Endothelial cell of umbilical vein (primary cell): ENCODE results near the gene TCF15. TPM values are rescaled to one million over a fixed set of nuclear protein-coding genes. Genes with fewer than 3 reads are reported as not detected.

Experiments used
- BruUV-seq: library from RNA; stranded (reverse); fragments of 400-500 nt; replicated peaks from 2 replicates; lab custom pipeline; 2021; lab: Mats Ljungman, UMichigan
- CTCF ChIA-PET: fragments of 300-600, 350-600 bp; sonication (Branson Sonifier 250); formaldehyde crosslinking; loops from one replicate; lab custom pipeline; 2021; ENCODE audit warnings: antibody characterized with exemption, inconsistent platforms; lab: Charles Lee
- POLR2A ChIA-PET: fragments of 300-600, 350-600 bp; sonication (Branson Sonifier 250); formaldehyde crosslinking; loops from one replicate; lab custom pipeline; 2021; ENCODE audit warnings: antibody characterized with exemption, inconsistent platforms; lab: Charles Lee
- DNase-seq: peaks from one replicate; pipeline ENCODE4 v3.0.0-alpha.2; 2011; ENCODE audit warnings: low read depth, low spot score
- FAIRE-seq: peaks from 2 replicates; lab custom pipeline; 2011; peaks lifted over from hg19 to GRCh38; lab: Jason Lieb, UNC
- H2AFZ ChIP-seq: 2 replicates; pipeline ENCODE4 v1.6.0; 2012; ENCODE audit warnings: low read depth, low read length, control low read depth, inconsistent platforms
- H3K27ac ChIP-seq: 2 replicates; pipeline ENCODE4 v1.5.1; 2011; ENCODE audit warnings: low read depth, mild to moderate bottlenecking, control low read depth, low read length, moderate library complexity; ENCODE audit not compliant: insufficient read depth
- H3K27me3 ChIP-seq, 2 experiments: 2 replicates each; pipeline versions ENCODE4 v1.6.0 to v1.6.1; 2011; ENCODE audit warnings: low read length in 2 of 2, mixed read lengths in 1 of 2; ENCODE audit not compliant: control insufficient read depth in 2 of 2, insufficient read depth in 2 of 2
- H3K36me3 ChIP-seq, 2 experiments: 2 replicates in 1 of 2; 3 replicates in 1 of 2; pipeline ENCODE4 v1.5.1; 2011; ENCODE audit warnings: low read length in 2 of 2, mild to moderate bottlenecking in 1 of 2, moderate library complexity in 1 of 2; ENCODE audit not compliant: control insufficient read depth in 2 of 2, insufficient read depth in 2 of 2; ENCODE audit errors: extremely low read depth in 1 of 2
- H3K4me1 ChIP-seq: 3 replicates; pipeline ENCODE4 v1.5.1; 2011; ENCODE audit warnings: mild to moderate bottlenecking, low read length; ENCODE audit not compliant: control insufficient read depth, insufficient read depth; ENCODE audit errors: extremely low read depth
- H3K4me2 ChIP-seq: 2 replicates; pipeline ENCODE4 v1.6.1; 2011; ENCODE audit warnings: low read length, control low read depth, mixed read lengths; ENCODE audit not compliant: insufficient read depth
- H3K4me3 ChIP-seq, 3 experiments: fragments of 200-600 bp in 1 of 3; sonication (generic), shearing (Covaris generic) in 1 of 3; replicated peaks in 1 of 3; 2 replicates each; pipeline ENCODE4 v1.5.1; 2011 to 2016; ENCODE audit warnings: control low read depth in 3 of 3, low read length in 3 of 3, mild to moderate bottlenecking in 2 of 3, inconsistent platforms in 1 of 3, low read depth in 1 of 3, moderate library complexity in 1 of 3; ENCODE audit not compliant: insufficient read depth in 1 of 3
- H3K79me2 ChIP-seq: 2 replicates; pipeline ENCODE4 v1.6.0; 2012; ENCODE audit warnings: low read length, inconsistent platforms; ENCODE audit not compliant: control insufficient read depth, insufficient read depth
- H3K9ac ChIP-seq: replicated peaks from 2 replicates; pipeline ENCODE3; 2011; ENCODE audit warnings: low read length, control low read depth; ENCODE audit not compliant: insufficient read depth; ENCODE audit errors: extremely low read depth
- H3K9me1 ChIP-seq: replicated peaks from 3 replicates; pipeline ENCODE4 v1.6.0; 2011; ENCODE audit warnings: mild to moderate bottlenecking, low read length; ENCODE audit not compliant: control insufficient read depth, insufficient read depth; ENCODE audit errors: extremely low read depth
- H3K9me3 ChIP-seq: replicated peaks from 2 replicates; pipeline ENCODE4 v1.5.1; 2012; ENCODE audit warnings: low read length, inconsistent platforms; ENCODE audit not compliant: control insufficient read depth, insufficient read depth
- H4K20me1 ChIP-seq: replicated peaks from 2 replicates; pipeline ENCODE3; 2011; ENCODE audit warnings: mild to moderate bottlenecking, low read length; ENCODE audit not compliant: control insufficient read depth, insufficient read depth; ENCODE audit errors: extremely low read depth
- CTCF ChIP-seq, 2 donors: IDR thresholded peaks; 1 replicate in 1 of 2; 2 replicates in 1 of 2; pipeline ENCODE4 v1.5.1; 2011; ENCODE audit warnings: low read length in 2 of 2, mild to moderate bottlenecking in 2 of 2, moderate library complexity in 2 of 2, control low read depth in 1 of 2, inconsistent platforms in 1 of 2, low read depth in 1 of 2; ENCODE audit not compliant: insufficient read depth in 1 of 2; ENCODE audit errors: extremely low read depth in 1 of 2
- EZH2 ChIP-seq: IDR thresholded peaks from 2 replicates; pipeline ENCODE4 v1.6.1; 2012; ENCODE audit warnings: borderline replicate concordance, low read depth, mild to moderate bottlenecking, moderate library complexity, low read length, inconsistent platforms; ENCODE audit not compliant: severe bottlenecking
- FOS ChIP-seq: IDR thresholded peaks from 2 replicates; pipeline ENCODE4 v1.6.1; 2011; ENCODE audit warnings: mild to moderate bottlenecking, low read length, moderate library complexity, borderline replicate concordance; ENCODE audit not compliant: insufficient read depth
- GATA2 ChIP-seq: IDR thresholded peaks from 2 replicates; pipeline ENCODE4 v1.7.0; 2011; ENCODE audit warnings: low read depth, mild to moderate bottlenecking, moderate library complexity, mixed read lengths, low read length; ENCODE audit not compliant: insufficient read length, insufficient read depth
- JUN ChIP-seq: IDR thresholded peaks from 2 replicates; pipeline ENCODE4 v1.6.1; 2011; ENCODE audit warnings: borderline replicate concordance, low read depth; ENCODE audit not compliant: insufficient read length, insufficient read depth
- MAX ChIP-seq: IDR thresholded peaks from 2 replicates; pipeline ENCODE4 v1.6.1; 2011; ENCODE audit not compliant: insufficient read depth, insufficient read length
- MYC ChIP-seq: IDR thresholded peaks from one replicate; pipeline ENCODE4 v1.6.1; 2011; ENCODE audit warnings: mild to moderate bottlenecking, low read depth, low read length
- POLR2A ChIP-seq: IDR thresholded peaks from 2 replicates; pipeline ENCODE4 v1.6.1; 2012; ENCODE audit warnings: low read depth, mild to moderate bottlenecking, control low read depth, low read length
- POLR2AphosphoS5 ChIP-seq: IDR thresholded peaks from 2 replicates; pipeline ENCODE4 v1.6.1; 2012; ENCODE audit warnings: low read depth, mild to moderate bottlenecking, control low read depth, low read length, moderate library complexity; ENCODE audit not compliant: insufficient read depth
- dilution Hi-C: fragments of 300-500 bp; cut with MboI; formaldehyde crosslinking; loops from one replicate; pipeline ENCODE4 v1.15.0; 2019; ENCODE audit warnings: low sequenced_read_pairs; ENCODE audit not compliant: extremely low pct_ligation_motif_present
- intact Hi-C: fragments of 100-400 bp; cut with micrococcal nuclease; formaldehyde crosslinking; loops from one replicate; pipeline ENCODE4 v1.10.0; 2022
- polyA plus RNA-seq, 4 experiments: library from polyadenylated mRNA; depleted of rRNA in 3 of 4; stranded (reverse) in 3 of 4; unstranded in 1 of 4; fragments of >200 nt; gene quantifications; 2 replicates each; pipeline versions ENCODE4 v1.2.1 to v1.2.3, GENCODE V29; 2011 to 2012; ENCODE audit warnings: missing spikeins in 1 of 4
- total RNA-seq: library from RNA; stranded (reverse); gene quantifications from 2 replicates; pipeline ENCODE4 v1.2.3, GENCODE V29; 2021

TCF15 gene
- total and polyA plus RNA-seq, 2 donors (not counting 3 experiments of a cell fraction or from before 2014, with no cell fraction given): 0.07 to 1.3 TPM

GRCh38 chr20:591941-592340, 18.2 kb downstream of the TCF15 start:
- Histone ChIP-seq H4K20me1 (no peaks in the 10 kb centered on the region), H3K27me3 (peaks cover 0 to 1% of the 10 kb centered on the region in 2 experiments), H3K4me3 (no peak overlapping the region), H3K4me1 (peaks cover 2% of the 10 kb centered on the region), H3K36me3 (no peaks in the 10 kb centered on the region), H3K9me3 (no peaks in the 10 kb centered on the region), H3K9ac (no peak overlapping the region), H3K27ac (no peak overlapping the region), H3K79me2 (no peaks in the 10 kb centered on the region), H2AFZ (no peak overlapping the region), H3K4me2 (no peak overlapping the region), H3K9me1 (no peaks in the 10 kb centered on the region)
- no peak for FAIRE-seq
- intact Hi-C loops (no loop called here), dilution Hi-C loops (no loop called here)
- no peak for DNase-seq
- BruUV-seq: no TSS peak
- ChIA-PET CTCF (interaction anchor here (1.1 kb wide), 1 partner anchor 9 kb away, joined by 3 read pairs; no protein-coding TSS in a partner anchor), POLR2A (no interaction called here)
- TF ChIP-seq POLR2A (no peak), EZH2 (no peak), FOS (no peak), MYC (no peak), POLR2AphosphoS5 (no peak), CTCF (IDR thresholded peaks at IDR 0.05; ENCODE audit: extremely low read depth in 1 of 2, insufficient read depth in 1 of 2, low read depth in 1 of 2, low read length in 2 of 2) (no peak), GATA2 (no peak), MAX (no peak), JUN (no peak)
